HepG2 (cell line): ENCODE results near the gene HLA-DRB1. TPM values are rescaled to one million over a fixed set of nuclear protein-coding genes. Genes with fewer than 3 reads are reported as not detected.

Experiments used
- ATAC-seq: fragments of 200-7000 bp; cut with Tn5 transposase; 3 replicates; pipeline ENCODE4 v1.9.1; 2020; ENCODE audit warnings: mild to moderate bottlenecking, moderate library complexity
- BruUV-seq: library from RNA; stranded (reverse); fragments of 400-500 nt; replicated peaks from 2 replicates; lab custom pipeline; 2021; lab: Mats Ljungman, UMichigan
- CTCF ChIA-PET: fragments of 300-600 bp; formaldehyde crosslinking; extraction: SDS; loops from one replicate; lab custom pipeline; 2021; ENCODE audit warnings: low total read pairs, inconsistent platforms, low intra/inter-chr PET ratio; lab: Yijun Ruan, JAX
- POLR2A ChIA-PET: fragments of 350-600 bp; sonication (Branson Sonifier 250); formaldehyde crosslinking; loops from one replicate; lab custom pipeline; 2020; ENCODE audit warnings: antibody characterized with exemption, inconsistent platforms; lab: Yijun Ruan, JAX
- DNase-seq: peaks from one replicate; pipeline ENCODE4 v3.0.0-alpha.2; 2015; ENCODE audit warnings: low spot score
- FAIRE-seq: peaks from 3 replicates; lab custom pipeline; 2011; peaks lifted over from hg19 to GRCh38; lab: Jason Lieb, UNC
- H2AFZ ChIP-seq: one replicate; pipeline ENCODE4 v1.6.1; 2011; ENCODE audit warnings: low read length, inconsistent platforms
- H3K27ac ChIP-seq: fragments of 300-600 bp; 3 replicates; pipeline ENCODE4 v1.8.0; 2011; ENCODE audit warnings: mixed run types, mild to moderate bottlenecking, mixed read lengths, low read length, inconsistent platforms; ENCODE audit not compliant: insufficient read depth; ENCODE audit errors: extremely low read length
- H3K27me3 ChIP-seq, 2 experiments: fragments of 200-600 bp in 1 of 2; 2 replicates in 1 of 2; 3 replicates in 1 of 2; pipeline versions ENCODE4 v1.6.0 to v1.8.0; 2011; ENCODE audit warnings: low read length in 2 of 2, mild to moderate bottlenecking in 2 of 2, moderate library complexity in 2 of 2, inconsistent platforms in 1 of 2; ENCODE audit not compliant: insufficient read depth in 2 of 2, control insufficient read depth in 1 of 2
- H3K36me3 ChIP-seq, 2 experiments: fragments of 200-600 bp in 1 of 2; replicated peaks in 1 of 2; 2 replicates in 1 of 2; 3 replicates in 1 of 2; pipeline versions ENCODE4 v1.5.1 to v1.8.0; 2011; ENCODE audit warnings: low read length in 2 of 2, inconsistent platforms in 1 of 2; ENCODE audit not compliant: insufficient read depth in 2 of 2, control insufficient read depth in 1 of 2
- H3K4me1 ChIP-seq: 2 replicates; pipeline ENCODE4 v1.5.1; 2012; ENCODE audit warnings: low read length, inconsistent platforms; ENCODE audit not compliant: insufficient read depth
- H3K4me2 ChIP-seq: 2 replicates; pipeline ENCODE4 v1.6.0; 2011; ENCODE audit warnings: low read depth, low read length, inconsistent platforms
- H3K4me3 ChIP-seq, 3 experiments: fragments of 200-600 bp in 1 of 3; sonication (generic), shearing (Covaris generic) in 1 of 3; replicated peaks in 1 of 3; 2 replicates each; pipeline ENCODE4 v1.5.1; 2011 to 2016; ENCODE audit warnings: low read length in 3 of 3, inconsistent platforms in 2 of 3, low read depth in 2 of 3, mild to moderate bottlenecking in 2 of 3, control low read depth in 1 of 3, mixed read lengths in 1 of 3; ENCODE audit not compliant: insufficient read depth in 1 of 3
- H3K79me2 ChIP-seq: one replicate; pipeline ENCODE4 v1.6.1; 2011; ENCODE audit warnings: low read length, inconsistent platforms; ENCODE audit not compliant: insufficient read depth
- H3K9ac ChIP-seq: 2 replicates; pipeline ENCODE4 v1.6.0; 2011; ENCODE audit warnings: mild to moderate bottlenecking, low read depth, low read length, inconsistent platforms; ENCODE audit not compliant: insufficient read depth
- H3K9me3 ChIP-seq: 2 replicates; pipeline ENCODE4 v1.5.1; 2012; ENCODE audit warnings: mild to moderate bottlenecking, low read length
- H4K20me1 ChIP-seq: 2 replicates; pipeline ENCODE4 v1.6.0; 2011; ENCODE audit warnings: inconsistent platforms, mild to moderate bottlenecking, low read length, moderate library complexity; ENCODE audit not compliant: insufficient read depth
- ATF7 ChIP-seq, 2 experiments: fragments of 450-650 bp in 1 of 2; sonication (generic) in 1 of 2; formaldehyde crosslinking in 1 of 2; IDR thresholded peaks; 2 replicates each; pipeline versions ENCODE4 v1.4.0 to v1.6.1; 2016 to 2020; ENCODE audit warnings: antibody characterized with exemption in 1 of 2, mild to moderate bottlenecking in 1 of 2, missing genetic modification reagents in 1 of 2
- HIC2 ChIP-seq: sonication (generic); formaldehyde crosslinking; IDR thresholded peaks from 2 replicates; pipeline ENCODE4 v1.9.0; 2022; ENCODE audit warnings: low read depth, missing genetic modification reagents
- IRF2 ChIP-seq: IDR thresholded peaks from 2 replicates; pipeline ENCODE4 v1.6.1; 2018; ENCODE audit warnings: missing genetic modification reagents, missing compliant biosample characterization
- PRPF4 ChIP-seq: fragments of 200-400 bp; formaldehyde crosslinking; IDR thresholded peaks from 2 replicates; pipeline ENCODE4 v1.6.1; 2016; ENCODE audit warnings: low read length, low read depth; ENCODE audit not compliant: poor library complexity, severe bottlenecking
- TGIF2 ChIP-seq: IDR thresholded peaks from 2 replicates; pipeline ENCODE4 v1.6.1; 2016; ENCODE audit warnings: control low read depth, missing compliant biosample characterization
- ZFP91 ChIP-seq: sonication (generic); formaldehyde crosslinking; IDR thresholded peaks from 2 replicates; pipeline ENCODE4 v1.9.0; 2022; ENCODE audit warnings: missing genetic modification reagents, mild to moderate bottlenecking, borderline replicate concordance
- ZNF704 ChIP-seq: sonication (generic); formaldehyde crosslinking; IDR thresholded peaks from 2 replicates; pipeline ENCODE4 v1.8.1; 2023; ENCODE audit warnings: mild to moderate bottlenecking, inconsistent platforms, moderate library complexity, missing genetic modification reagents, borderline replicate concordance
- WGBS: methylation state at CpG from one replicate; pipeline ENCODE4 v1.1.6; 2017; ENCODE audit warnings: low lambda C conversion rate; 5-methylcytosine and 5-hydroxymethylcytosine counted together
- in situ Hi-C: cut with HindIII; loops from 2 replicates; pipeline ENCODE4 v1.10.0; 2017; ENCODE audit warnings: low pct_unique_long_range_greater_than_20kb; ENCODE audit not compliant: extremely low pct_ligation_motif_present
- intact Hi-C: fragments of 100-400 bp; cut with micrococcal nuclease; formaldehyde crosslinking; loops from one replicate; pipeline ENCODE4 v1.10.0; 2022; ENCODE audit not compliant: unreplicated experiment
- polyA plus RNA-seq, 8 experiments: library from polyadenylated mRNA; depleted of rRNA in 3 of 8; stranded (reverse) in 7 of 8; unstranded in 1 of 8; fragments of >200 nt; fragmentation: Illumina TruSeq in 4 of 8; extraction: Trizol in 4 of 8; gene quantifications; 2 replicates each; pipeline versions ENCODE4 v1.2.1 to v1.2.3, GENCODE V29; 2011 to 2016; ENCODE audit warnings: low read depth in 4 of 8, missing spikeins in 1 of 8, mixed read lengths in 1 of 8; ENCODE audit not compliant: insufficient read depth in 1 of 8
- total RNA-seq, 5 experiments: library from RNA; depleted of rRNA; stranded (reverse); fragments of >200 nt; fragmentation: Illumina TruSeq; extraction: Trizol; gene quantifications; 2 replicates each; pipeline ENCODE4 v1.2.3, GENCODE V29; 2016; ENCODE audit warnings: low read depth in 1 of 5
- TF ChIP-seq, protein P1 (sequence below): sonication (generic); formaldehyde crosslinking; IDR thresholded peaks from 2 replicates; pipeline ENCODE4 v1.4.0; 2020; ENCODE audit warnings: missing genetic modification reagents

Gene HLA-DRB1
- total and polyA plus RNA-seq, 2 of the 13 experiments (the other 11 are each of a cell fraction or from before 2014, with no cell fraction given), result 0.09 TPM; not detected in 1

DNA sequence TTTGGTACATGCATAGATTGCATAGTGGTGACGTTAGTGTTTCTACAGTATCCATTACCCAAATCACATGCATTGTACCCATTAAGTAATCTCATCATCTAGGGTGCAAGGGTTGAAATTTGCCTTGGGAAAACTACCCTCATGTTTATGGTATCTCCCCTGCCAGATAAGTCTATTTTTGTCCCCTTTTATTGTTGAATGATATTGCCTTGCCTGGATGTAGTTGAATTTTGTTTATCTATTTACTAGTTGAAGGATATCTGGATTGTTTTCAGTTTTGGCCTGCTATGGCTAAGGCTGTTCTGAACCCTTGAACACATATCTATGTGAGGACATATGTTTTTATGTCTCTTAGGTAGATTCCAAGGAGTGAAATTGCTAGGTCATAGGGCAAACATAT, 13.4 kb downstream of the HLA-DRB1 start:
- Histone ChIP-seq H4K20me1 (no peaks in the 10 kb centered on the region), H2AFZ (no peak overlapping the region), H3K36me3 (no peaks in the 10 kb centered on the region), H3K9me3 (no peaks in the 10 kb centered on the region), H3K27me3 (peaks cover 0 to 7% of the 10 kb centered on the region in 2 experiments; a peak in 1 of 5 replicates), H3K4me1 (no peaks in the 10 kb centered on the region), H3K4me3 (no peak overlapping the region), H3K79me2 (no peaks in the 10 kb centered on the region), H3K9ac (no peak overlapping the region), H3K4me2 (no peak overlapping the region), H3K27ac (no peak overlapping the region)
- CTCF ChIA-PET, result no interaction called here
- intact Hi-C loops, result no loop called here
- POLR2A ChIA-PET, result no interaction called here
- FAIRE-seq, result no peak
- no peak for DNase-seq
- 0% methylated on average over 1 of the region's 1 CpG for WGBS
- in situ Hi-C loops, result no loop called here
- no TSS peak for BruUV-seq
- no peak for ATAC-seq
- TF ChIP-seq ZNF704 (CRISPR knock-in tag) (no peak), IRF2 (CRISPR knock-in tag) (no peak)

- Histone ChIP-seq H3K9ac (no peak overlapping the region), H3K4me3 (no peak overlapping the region), H2AFZ (no peak overlapping the region), H3K9me3 (no peaks in the 10 kb centered on the region), H3K4me2 (no peak overlapping the region), H3K79me2 (no peaks in the 10 kb centered on the region), H3K4me1 (no peaks in the 10 kb centered on the region), H3K36me3 (no peaks in the 10 kb centered on the region), H3K27me3 (no peaks in the 10 kb centered on the region), H4K20me1 (no peaks in the 10 kb centered on the region), H3K27ac (no peak overlapping the region)
- in situ Hi-C loops, result loop anchor here (5.0 kb wide), 1 partner anchor 58 kb away; no protein-coding TSS in a partner anchor
- intact Hi-C loops, result loop anchor here (2.0 kb wide), 1 partner anchor 42 kb away; no protein-coding TSS in a partner anchor
- ATAC-seq, result no peak
- no peak for FAIRE-seq
- no peak for DNase-seq
- POLR2A ChIA-PET, result no interaction called here
- no TSS peak for BruUV-seq
- CTCF ChIA-PET, result no interaction called here
- 0% methylated on average over 4 of the region's 4 CpGs for WGBS
- no peak for TF ChIP-seq PRPF4
- TF ChIP-seq, protein P1, sequence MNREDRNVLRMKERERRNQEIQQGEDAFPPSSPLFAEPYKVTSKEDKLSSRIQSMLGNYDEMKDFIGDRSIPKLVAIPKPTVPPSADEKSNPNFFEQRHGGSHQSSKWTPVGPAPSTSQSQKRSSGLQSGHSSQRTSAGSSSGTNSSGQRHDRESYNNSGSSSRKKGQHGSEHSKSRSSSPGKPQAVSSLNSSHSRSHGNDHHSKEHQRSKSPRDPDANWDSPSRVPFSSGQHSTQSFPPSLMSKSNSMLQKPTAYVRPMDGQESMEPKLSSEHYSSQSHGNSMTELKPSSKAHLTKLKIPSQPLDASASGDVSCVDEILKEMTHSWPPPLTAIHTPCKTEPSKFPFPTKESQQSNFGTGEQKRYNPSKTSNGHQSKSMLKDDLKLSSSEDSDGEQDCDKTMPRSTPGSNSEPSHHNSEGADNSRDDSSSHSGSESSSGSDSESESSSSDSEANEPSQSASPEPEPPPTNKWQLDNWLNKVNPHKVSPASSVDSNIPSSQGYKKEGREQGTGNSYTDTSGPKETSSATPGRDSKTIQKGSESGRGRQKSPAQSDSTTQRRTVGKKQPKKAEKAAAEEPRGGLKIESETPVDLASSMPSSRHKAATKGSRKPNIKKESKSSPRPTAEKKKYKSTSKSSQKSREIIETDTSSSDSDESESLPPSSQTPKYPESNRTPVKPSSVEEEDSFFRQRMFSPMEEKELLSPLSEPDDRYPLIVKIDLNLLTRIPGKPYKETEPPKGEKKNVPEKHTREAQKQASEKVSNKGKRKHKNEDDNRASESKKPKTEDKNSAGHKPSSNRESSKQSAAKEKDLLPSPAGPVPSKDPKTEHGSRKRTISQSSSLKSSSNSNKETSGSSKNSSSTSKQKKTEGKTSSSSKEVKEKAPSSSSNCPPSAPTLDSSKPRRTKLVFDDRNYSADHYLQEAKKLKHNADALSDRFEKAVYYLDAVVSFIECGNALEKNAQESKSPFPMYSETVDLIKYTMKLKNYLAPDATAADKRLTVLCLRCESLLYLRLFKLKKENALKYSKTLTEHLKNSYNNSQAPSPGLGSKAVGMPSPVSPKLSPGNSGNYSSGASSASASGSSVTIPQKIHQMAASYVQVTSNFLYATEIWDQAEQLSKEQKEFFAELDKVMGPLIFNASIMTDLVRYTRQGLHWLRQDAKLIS, result no peak
- TF ChIP-seq HIC2 (CRISPR knock-in tag), result no peak
- no peak for TF ChIP-seq TGIF2 (CRISPR knock-in tag)
- TF ChIP-seq ZFP91, result no peak
- no peak for TF ChIP-seq ATF7 (IDR thresholded peaks at IDR 0.05)
- no peak for TF ChIP-seq ATF7 (CRISPR knock-in tag; IDR thresholded peaks at IDR 0.05)
Measured at GRCh38 chr6:32570363-32570905, 19.2 kb downstream of the HLA-DRB1 start.
